Measurements from ENCODE around the gene CAMK2A.

GRCh38 chr5:150298701-150299451, 9.3 kb upstream of the CAMK2A start:
- TF ChIP-seq, protein P1, sequence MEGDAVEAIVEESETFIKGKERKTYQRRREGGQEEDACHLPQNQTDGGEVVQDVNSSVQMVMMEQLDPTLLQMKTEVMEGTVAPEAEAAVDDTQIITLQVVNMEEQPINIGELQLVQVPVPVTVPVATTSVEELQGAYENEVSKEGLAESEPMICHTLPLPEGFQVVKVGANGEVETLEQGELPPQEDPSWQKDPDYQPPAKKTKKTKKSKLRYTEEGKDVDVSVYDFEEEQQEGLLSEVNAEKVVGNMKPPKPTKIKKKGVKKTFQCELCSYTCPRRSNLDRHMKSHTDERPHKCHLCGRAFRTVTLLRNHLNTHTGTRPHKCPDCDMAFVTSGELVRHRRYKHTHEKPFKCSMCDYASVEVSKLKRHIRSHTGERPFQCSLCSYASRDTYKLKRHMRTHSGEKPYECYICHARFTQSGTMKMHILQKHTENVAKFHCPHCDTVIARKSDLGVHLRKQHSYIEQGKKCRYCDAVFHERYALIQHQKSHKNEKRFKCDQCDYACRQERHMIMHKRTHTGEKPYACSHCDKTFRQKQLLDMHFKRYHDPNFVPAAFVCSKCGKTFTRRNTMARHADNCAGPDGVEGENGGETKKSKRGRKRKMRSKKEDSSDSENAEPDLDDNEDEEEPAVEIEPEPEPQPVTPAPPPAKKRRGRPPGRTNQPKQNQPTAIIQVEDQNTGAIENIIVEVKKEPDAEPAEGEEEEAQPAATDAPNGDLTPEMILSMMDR (IDR thresholded peaks at IDR 0.05; ENCODE audit: insufficient read depth, low read depth, low read length), result no peak
- TF ChIP-seq EZH2 (IDR thresholded peaks at IDR 0.05; ENCODE audit: insufficient read depth, low read length), result no peak
